Karpas-422 (cell line): ENCODE results near the gene BSG. TPM values are rescaled to one million over a fixed set of nuclear protein-coding genes. Genes with fewer than 3 reads are reported as not detected.
"Not testable (repeated sequence)": the region's sequence is repeated elsewhere in the genome, so short reads cannot be mapped to it uniquely, and the experiment has no call there.

Experiments
- DNase-seq: peaks from one replicate; pipeline ENCODE4 v3.0.0-alpha.2; 2015
- H2AFZ ChIP-seq: fragments of 200-600 bp; sonication (generic); 2 replicates; pipeline ENCODE4 v1.6.1; 2014; ENCODE audit warnings: antibody characterized with exemption, low read length, mixed read lengths
- H3K27ac ChIP-seq: fragments of 200-600 bp; sonication (generic); 2 replicates; pipeline ENCODE4 v1.5.1; 2014; ENCODE audit warnings: mild to moderate bottlenecking, low read length, moderate library complexity
- H3K27me3 ChIP-seq: fragments of 200-600 bp; sonication (generic); 2 replicates; pipeline ENCODE4 v1.6.1; 2014; ENCODE audit warnings: low read length, mixed read lengths
- H3K36me3 ChIP-seq: fragments of 200-600 bp; sonication (generic); 2 replicates; pipeline ENCODE4 v1.6.1; 2014; ENCODE audit warnings: low read length, mixed read lengths; ENCODE audit not compliant: insufficient read depth
- H3K4me1 ChIP-seq: fragments of 200-600 bp; sonication (generic); 2 replicates; pipeline ENCODE4 v1.6.1; 2014; ENCODE audit warnings: mild to moderate bottlenecking, low read length, mixed read lengths
- H3K4me2 ChIP-seq: fragments of 200-600 bp; sonication (generic); 2 replicates; pipeline ENCODE4 v1.6.1; 2014; ENCODE audit warnings: low read length, low read depth, mild to moderate bottlenecking; ENCODE audit not compliant: poor library complexity, severe bottlenecking
- H3K4me3 ChIP-seq: fragments of 200-600 bp; sonication (generic); 2 replicates; pipeline ENCODE4 v1.5.1; 2014; ENCODE audit warnings: mild to moderate bottlenecking, antibody characterized with exemption, low read length, mixed read lengths
- H3K79me2 ChIP-seq: fragments of 200-600 bp; sonication (generic); 2 replicates; pipeline ENCODE4 v1.6.1; 2014; ENCODE audit warnings: mild to moderate bottlenecking, low read length, mixed read lengths
- H3K9ac ChIP-seq: fragments of 200-600 bp; sonication (generic); 2 replicates; pipeline ENCODE4 v1.6.0; 2014; ENCODE audit warnings: low read length
- H3K9me2 ChIP-seq: fragments of 200-600 bp; sonication (generic), shearing (Covaris generic); replicated peaks from 2 replicates; pipeline ENCODE4 v1.6.0; 2014; ENCODE audit warnings: mild to moderate bottlenecking, low read length, moderate library complexity; ENCODE audit not compliant: insufficient read depth
- H3K9me3 ChIP-seq: fragments of 300-700, 200-600 bp; sonication (generic); 2 replicates; pipeline ENCODE4 v1.6.1; 2014; ENCODE audit warnings: low read length, mixed read lengths
- H4K20me1 ChIP-seq: fragments of 200-600 bp; sonication (generic); 2 replicates; pipeline ENCODE4 v1.6.1; 2014; ENCODE audit warnings: mild to moderate bottlenecking, antibody characterized with exemption, low read length, low read depth; ENCODE audit not compliant: insufficient read depth
- total RNA-seq: library from RNA; depleted of rRNA; stranded (reverse); fragments of >200 nt; shearing (Covaris generic); gene quantifications from 2 replicates; pipeline ENCODE4 v1.2.3, GENCODE V29; 2014; ENCODE audit warnings: low replicate concordance

Gene BSG
- total RNA-seq, 1 experiment from 2014 or later, result 124 TPM

DNA sequence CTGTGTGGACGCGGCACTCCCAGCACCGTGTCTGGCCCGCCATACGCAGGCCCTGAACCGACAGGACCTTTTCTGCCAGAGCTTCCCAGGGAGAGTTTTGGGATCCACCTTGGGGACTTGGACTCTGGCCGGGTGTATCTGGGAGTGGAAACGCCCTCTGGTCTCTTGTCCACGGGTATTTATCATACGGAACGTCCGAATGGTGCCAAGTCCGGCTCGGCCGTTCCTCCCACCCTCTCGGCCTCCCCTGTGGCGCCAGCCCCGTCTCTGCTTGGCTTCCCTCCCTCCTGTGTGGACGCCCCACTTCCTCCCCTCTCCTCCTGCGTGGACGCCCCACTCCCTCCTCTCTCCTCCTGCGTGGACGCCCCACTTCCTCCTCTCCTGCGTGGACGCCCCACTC is 29.4 kb downstream of the BSG start:
- no peak for DNase-seq
- Histone ChIP-seq H3K4me2 (no peak overlapping the region), H3K36me3 (no peaks in the 10 kb centered on the region), H3K9ac (no peak overlapping the region), H3K27me3 (no peaks in the 10 kb centered on the region), H4K20me1 (no peaks in the 10 kb centered on the region), H3K4me1 (no peaks in the 10 kb centered on the region), H3K27ac (no peak overlapping the region), H3K9me3 (no peaks in the 10 kb centered on the region; the same call in 1 of the 2 replicates), H3K9me2 (no peaks in the 10 kb centered on the region), H2AFZ (no peak overlapping the region), H3K79me2 (no peaks in the 10 kb centered on the region), H3K4me3 (no peak overlapping the region)

DNA sequence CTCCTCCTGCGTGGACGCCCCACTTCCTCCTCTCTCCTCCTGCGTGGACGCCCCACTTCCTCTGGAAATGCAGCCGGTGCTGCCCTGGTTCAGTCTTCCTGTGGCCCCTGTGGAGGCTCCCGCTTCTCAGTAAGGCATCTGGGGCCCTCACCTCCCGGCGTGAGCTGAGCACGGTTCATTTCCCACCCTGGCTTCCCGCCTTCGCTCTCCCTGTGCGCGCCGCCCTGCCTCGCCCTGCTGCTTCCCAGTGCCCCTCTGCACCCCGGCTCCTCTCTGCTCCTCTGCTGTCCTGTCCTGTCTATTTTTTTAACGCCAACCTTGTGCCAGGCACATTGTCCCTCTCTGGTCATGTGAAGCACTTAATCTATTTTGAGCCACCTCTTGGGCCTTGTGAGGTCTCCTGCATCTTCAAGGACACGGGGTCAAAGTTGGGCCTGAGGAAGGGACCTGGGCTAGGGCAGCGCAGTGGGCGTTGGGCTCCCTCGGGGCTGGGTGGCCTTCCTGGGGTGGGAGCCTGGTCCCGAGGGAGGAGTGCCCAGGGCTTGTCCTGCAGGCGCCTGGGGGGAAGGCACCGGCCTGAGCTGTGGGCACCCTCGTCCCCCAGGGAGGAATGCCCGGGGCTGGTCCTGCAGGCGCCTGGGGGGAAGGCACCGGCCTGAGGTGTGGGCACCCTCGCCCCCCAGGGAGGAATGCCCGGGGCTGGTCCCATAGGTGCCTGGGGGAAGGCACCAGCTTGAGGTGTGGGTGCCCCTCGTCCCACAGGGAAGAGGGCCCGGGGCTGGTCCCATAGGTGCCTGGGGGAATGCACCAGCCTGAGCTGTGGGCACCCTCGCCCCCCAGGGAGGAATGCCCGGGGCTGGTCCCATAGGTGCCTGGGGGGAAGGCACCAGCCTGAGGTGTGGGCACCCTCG is 30.2 kb downstream of the BSG start:
- H3K4me1 ChIP-seq, result no peaks in the 10 kb centered on the region
- no peak overlapping the region for H3K4me2 ChIP-seq
- no peak for DNase-seq
- H3K9me2 ChIP-seq, result no peaks in the 10 kb centered on the region
- H3K9ac ChIP-seq, result no peak overlapping the region
- H3K9me3 ChIP-seq, result peaks cover 3% of the 10 kb centered on the region; the same call in 1 of the 2 replicates
- no peak overlapping the region for H2AFZ ChIP-seq
- H3K4me3 ChIP-seq, result no peak overlapping the region
- H3K27me3 ChIP-seq, result no peaks in the 10 kb centered on the region
- H4K20me1 ChIP-seq, result no peaks in the 10 kb centered on the region
- H3K79me2 ChIP-seq, result no peaks in the 10 kb centered on the region
- H3K36me3 ChIP-seq, result no peaks in the 10 kb centered on the region
- no peak overlapping the region for H3K27ac ChIP-seq

DNA sequence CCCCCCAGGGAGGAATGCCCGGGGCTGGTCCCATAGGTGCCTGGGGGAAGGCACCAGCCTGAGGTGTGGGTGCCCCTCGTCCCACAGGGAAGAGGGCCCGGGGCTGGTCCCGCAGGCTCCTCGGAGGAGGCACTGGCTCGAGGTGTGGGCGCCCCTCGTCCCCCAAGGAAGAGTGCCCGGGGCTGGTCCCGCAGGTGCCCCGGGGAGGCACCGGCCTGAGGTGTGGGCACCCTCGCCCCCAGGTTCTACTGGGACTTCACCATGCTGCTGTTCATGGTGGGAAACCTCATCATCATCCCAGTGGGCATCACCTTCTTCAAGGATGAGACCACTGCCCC is 30.9 kb downstream of the BSG start:
- not testable (repeated sequence) for H3K36me3 ChIP-seq, DNase-seq, H3K27ac ChIP-seq, H3K9me3 ChIP-seq, H3K4me3 ChIP-seq, H3K9me2 ChIP-seq, H4K20me1 ChIP-seq, H3K79me2 ChIP-seq, H3K9ac ChIP-seq, H3K4me2 ChIP-seq, H3K27me3 ChIP-seq, H2AFZ ChIP-seq, H3K4me1 ChIP-seq

DNA sequence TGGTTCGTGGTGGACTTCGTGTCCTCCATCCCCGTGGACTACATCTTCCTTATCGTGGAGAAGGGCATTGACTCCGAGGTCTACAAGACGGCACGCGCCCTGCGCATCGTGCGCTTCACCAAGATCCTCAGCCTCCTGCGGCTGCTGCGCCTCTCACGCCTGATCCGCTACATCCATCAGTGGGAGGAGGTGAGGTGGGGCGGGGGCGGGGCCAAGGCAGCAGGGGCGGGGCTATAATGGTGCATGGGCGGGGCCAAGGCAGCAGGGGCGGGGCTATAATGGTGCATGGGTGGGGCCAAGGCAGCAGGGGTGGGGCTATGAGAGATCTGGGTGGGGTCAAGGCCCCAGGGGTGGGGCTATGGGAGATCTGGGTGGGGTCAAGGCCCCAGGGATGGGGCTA is 31.4 kb downstream of the BSG start:
- H3K27me3 ChIP-seq, H4K20me1 ChIP-seq, DNase-seq: not testable (repeated sequence)

DNA sequence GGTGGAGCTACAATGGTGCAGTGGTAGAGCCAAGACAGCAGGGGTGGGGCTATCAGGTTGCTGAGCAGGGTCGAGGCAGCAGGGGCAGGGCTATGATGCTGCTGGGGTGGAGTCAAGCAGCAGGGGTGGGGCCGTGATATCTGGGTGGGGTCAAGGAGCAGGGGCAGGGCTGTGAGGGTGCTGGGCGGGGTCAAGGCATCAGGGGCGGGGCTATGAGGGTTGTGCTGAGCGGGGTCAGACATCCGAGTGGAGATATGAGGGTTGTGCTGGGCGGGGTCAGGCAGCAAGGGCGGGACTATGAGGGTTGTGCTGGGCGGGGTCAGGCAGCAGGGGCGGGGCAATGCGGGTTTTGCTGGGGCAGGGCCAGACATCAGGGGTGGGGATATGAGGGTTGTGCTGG is 32.0 kb downstream of the BSG start:
- Histone ChIP-seq H3K4me1 (no peaks in the 10 kb centered on the region), H3K9ac (no peak overlapping the region), H2AFZ (no peak overlapping the region), H3K9me2 (no peaks in the 10 kb centered on the region), H3K9me3 (peaks cover 7% of the 10 kb centered on the region; the same call in 1 of the 2 replicates), H3K79me2 (no peaks in the 10 kb centered on the region), H3K4me3 (no peak overlapping the region), H3K27ac (no peak overlapping the region), H3K27me3 (no peaks in the 10 kb centered on the region), H4K20me1 (no peaks in the 10 kb centered on the region), H3K4me2 (no peak overlapping the region), H3K36me3 (no peaks in the 10 kb centered on the region)
- peak; percentile 88 for DNase-seq

More for the DNA sequence above, 31.4 kb downstream of the BSG start:
- not testable (repeated sequence) for H3K36me3 ChIP-seq, H3K4me3 ChIP-seq, H2AFZ ChIP-seq, H3K79me2 ChIP-seq, H3K9me3 ChIP-seq, H3K4me1 ChIP-seq, H3K9me2 ChIP-seq, H3K4me2 ChIP-seq, H3K27ac ChIP-seq, H3K9ac ChIP-seq

DNA sequence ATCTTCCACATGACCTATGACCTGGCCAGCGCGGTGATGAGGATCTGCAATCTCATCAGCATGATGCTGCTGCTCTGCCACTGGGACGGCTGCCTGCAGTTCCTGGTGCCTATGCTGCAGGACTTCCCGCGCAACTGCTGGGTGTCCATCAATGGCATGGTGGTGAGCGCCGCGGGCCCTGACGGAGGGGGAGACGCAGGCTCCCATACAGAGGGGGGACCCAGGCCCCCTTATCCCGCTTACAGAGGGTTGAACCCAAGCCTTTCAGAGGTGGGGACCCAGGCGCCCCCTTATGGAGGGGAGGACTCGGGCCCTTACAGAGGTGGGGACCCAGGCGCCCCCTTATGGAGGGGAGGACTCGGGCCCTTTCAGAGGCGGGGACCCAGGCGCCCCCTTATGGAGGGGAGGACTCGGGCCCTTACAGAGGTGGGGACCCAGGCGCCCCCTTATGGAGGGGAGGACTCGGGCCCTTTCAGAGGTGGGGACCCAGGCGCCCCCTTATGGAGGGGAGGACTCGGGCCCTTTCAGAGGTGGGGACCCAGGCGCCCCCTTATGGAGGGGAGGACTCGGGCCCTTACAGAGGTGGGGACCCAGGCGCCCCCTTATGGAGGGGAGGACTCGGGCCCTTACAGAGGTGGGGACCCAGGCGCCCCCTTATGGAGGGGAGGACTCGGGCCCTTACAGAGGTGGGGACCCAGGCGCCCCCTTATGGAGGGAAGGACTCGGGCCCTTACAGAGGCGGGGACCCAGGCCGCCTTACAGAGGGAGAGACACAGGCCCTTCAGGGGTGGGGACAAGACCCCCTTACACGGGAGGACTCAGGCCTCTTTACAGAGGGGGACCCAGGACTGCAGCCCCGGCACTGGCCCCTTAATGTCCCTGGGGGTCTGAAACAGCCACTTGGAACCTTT is 32.9 kb downstream of the BSG start:
- not testable (repeated sequence) for H3K9ac ChIP-seq, H3K9me2 ChIP-seq, H4K20me1 ChIP-seq, H2AFZ ChIP-seq, H3K4me2 ChIP-seq, H3K9me3 ChIP-seq, H3K4me1 ChIP-seq, H3K36me3 ChIP-seq, H3K27me3 ChIP-seq, H3K79me2 ChIP-seq, H3K27ac ChIP-seq, H3K4me3 ChIP-seq
- peak; percentile 70 for DNase-seq

DNA sequence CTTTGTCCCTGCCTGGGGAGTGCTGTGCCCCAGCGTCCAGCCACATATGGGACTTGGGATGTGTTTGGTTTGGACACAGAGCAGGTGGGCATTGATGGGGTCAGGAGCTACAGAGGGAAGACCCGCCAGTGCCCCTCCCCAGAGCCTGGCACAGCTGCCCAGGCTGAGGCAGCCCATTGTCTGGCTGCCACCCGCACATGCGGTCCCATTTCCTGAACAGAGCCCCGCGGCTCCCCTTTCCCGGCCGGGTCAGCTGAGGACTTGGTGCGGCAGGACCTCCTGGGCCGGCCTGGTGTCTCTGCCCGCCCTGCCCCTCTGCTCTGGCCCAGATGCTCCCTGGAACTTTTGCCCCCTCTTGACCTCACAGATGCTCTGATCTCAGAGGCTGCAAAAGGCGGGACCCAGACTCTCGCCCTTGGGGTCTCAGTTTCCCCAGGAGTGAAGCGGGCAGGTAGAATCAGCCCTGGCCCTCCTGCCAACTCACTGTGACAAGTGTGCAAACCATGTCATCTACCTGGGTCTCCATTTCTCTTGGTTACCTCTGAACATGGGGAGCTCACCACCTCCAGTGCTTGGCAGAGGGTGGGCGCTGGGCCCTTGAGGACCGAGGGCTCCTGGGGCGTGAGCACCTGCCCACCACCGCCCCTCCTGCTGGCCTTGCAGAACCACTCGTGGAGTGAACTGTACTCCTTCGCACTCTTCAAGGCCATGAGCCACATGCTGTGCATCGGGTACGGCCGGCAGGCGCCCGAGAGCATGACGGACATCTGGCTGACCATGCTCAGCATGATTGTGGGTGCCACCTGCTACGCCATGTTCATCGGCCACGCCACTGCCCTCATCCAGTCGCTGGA is 35.1 kb downstream of the BSG start:
- H3K9ac ChIP-seq, result no peak overlapping the region
- H2AFZ ChIP-seq, result no peak overlapping the region
- no peaks in the 10 kb centered on the region for H3K9me2 ChIP-seq
- H3K36me3 ChIP-seq, result no peaks in the 10 kb centered on the region
- H3K4me1 ChIP-seq, result peaks cover 13% of the 10 kb centered on the region
- H3K4me2 ChIP-seq, result no peak overlapping the region
- peaks cover 7% of the 10 kb centered on the region; the same call in 1 of the 2 replicates for H3K9me3 ChIP-seq
- H4K20me1 ChIP-seq, result no peaks in the 10 kb centered on the region
- no peaks in the 10 kb centered on the region for H3K27me3 ChIP-seq
- no peak for DNase-seq
- no peak overlapping the region for H3K27ac ChIP-seq
- H3K79me2 ChIP-seq, result no peaks in the 10 kb centered on the region
- H3K4me3 ChIP-seq, result no peak overlapping the region
